ENCODE measurements around the gene PTTG1. TPM values are rescaled to one million over a fixed set of nuclear protein-coding genes. Genes with fewer than 3 reads are reported as not detected.

The PTTG1 gene
- total and polyA plus RNA-seq, 9 of the 15 experiments (the other 6 are each of a cell fraction or from before 2014, with no cell fraction given) = 193 to 1,088 (median 349) TPM

- intact Hi-C loops (cut with micrococcal nuclease) (no loop called here), in situ Hi-C loops (cut with MboI) (no loop called here)
- Histone ChIP-seq H3K4me1 (replicated peaks in 1 of 2; ENCODE audit: control insufficient read depth in 2 of 2, insufficient read depth in 2 of 2, low read length in 2 of 2) (peaks cover 0 to 7% of the 10 kb centered on the region in 2 experiments; a peak in 2 of 5 replicates), H2AFZ (ENCODE audit: low read depth, low read length) (no peak overlapping the region), H3K79me2 (ENCODE audit: control insufficient read depth, insufficient read depth, low read length) (no peaks in the 10 kb centered on the region), H3K9me3 (replicated peaks; ENCODE audit: control insufficient read depth, insufficient read depth, low read depth, low read length) (no peaks in the 10 kb centered on the region), H4K20me1 (replicated peaks; ENCODE audit: control insufficient read depth, insufficient read depth, low read length) (no peaks in the 10 kb centered on the region; the same call in 1 of the 2 replicates), H3K4me2 (ENCODE audit: insufficient read depth, low read length) (no peak overlapping the region), H3K36me3 (ENCODE audit: control insufficient read depth, insufficient read depth, low read length) (no peaks in the 10 kb centered on the region), H3K4me3 (no peak overlapping the region), H3K27me3 (ENCODE audit: control insufficient read depth in 2 of 2, insufficient read depth in 2 of 2, low read length in 2 of 2) (no peaks in the 10 kb centered on the region; a peak in 1 of 5 replicates), H3K9me1 (ENCODE audit: control insufficient read depth, insufficient read depth, low read length) (no peaks in the 10 kb centered on the region), H3K9ac (ENCODE audit: insufficient read depth in 1 of 2, low read depth in 2 of 2, low read length in 2 of 2) (no peak overlapping the region), H3K27ac (ENCODE audit: extremely low read depth, low read depth, low read length) (no peak overlapping the region)
- ATAC-seq (no peak), FAIRE-seq (no peak), DNase-seq (ENCODE audit: extremely low read depth in 1 of 4, low spot score in 3 of 4) (no peak)
- POLR2A ChIA-PET = no interaction called here
- 0% methylated on average over 4 of the region's 4 CpGs for WGBS (ENCODE audit: insufficient coverage, low coverage, missing lambda C conversion rate)
- TF ChIP-seq ATF4 (CRISPR knock-in tag; IDR thresholded peaks at IDR 0.05) (no peak), ZNF277 (CRISPR knock-in tag; IDR thresholded peaks at IDR 0.05; ENCODE audit: borderline replicate concordance) (no peak), LARP7 (IDR thresholded peaks at IDR 0.05) (no peak), BRD9 (IDR thresholded peaks at IDR 0.05; ENCODE audit: low read depth, partially characterized antibody) (no peak)
- no TSS peak for BruUV-seq (replicated peaks)
- CTCF ChIA-PET (ENCODE audit: low intra/inter-chr PET ratio) = no interaction called here
Observed at GRCh38 chr5:160442824-160443431, 21.3 kb downstream of the PTTG1 start.

Measured in K562 (cell line).